Stimulated activated CD4-positive, alpha-beta T cell treated with anti-CD3 and anti-CD28 coated beads, Interleukin-4, amount 100 ng/mL, for 4 hours (primary cell): ENCODE measurements around the gene GABRR3.
A peak's percentile ranks its signal among the peaks of the same experiment; 100 is the strongest.
"Not testable (repeated sequence)": the region's sequence is repeated elsewhere in the genome, so short reads cannot be mapped to it uniquely, and the experiment has no call there.

Experiments used
- DNase-seq, 2 experiments: peaks; one replicate each; pipeline ENCODE4 v3.0.0-alpha.2; 2020

The GABRR3 gene

GRCh38 chr3:98021830-98022560 is 13.1 kb downstream of the GABRR3 start:
- no peak for DNase-seq

- DNase-seq: no peak
Observed at GRCh38 chr3:98020412-98020811, 14.7 kb downstream of the GABRR3 start.

- no peak for DNase-seq
Observed at GRCh38 chr3:98018301-98018700, 16.8 kb downstream of the GABRR3 start.

- no peak for DNase-seq
Observed at GRCh38 chr3:98014268-98014585, 20.9 kb downstream of the GABRR3 start.

GRCh38 chr3:98013411-98014267 is 21.5 kb downstream of the GABRR3 start:
- DNase-seq: no peak

GRCh38 chr3:98012979-98013378 is 22.1 kb downstream of the GABRR3 start:
- no peak for DNase-seq

- DNase-seq: not testable (repeated sequence)
Observed at GRCh38 chr3:98010883-98011449, 24.1 kb downstream of the GABRR3 start.

GRCh38 chr3:98010194-98010882 is 24.8 kb downstream of the GABRR3 start:
- no peak for DNase-seq

GRCh38 chr3:98008855-98009254 is 26.3 kb downstream of the GABRR3 start:
- DNase-seq: no peak

GRCh38 chr3:98005438-98005837 is 29.7 kb downstream of the GABRR3 start:
- DNase-seq: no peak

GRCh38 chr3:98004721-98005120 is 30.4 kb downstream of the GABRR3 start:
- no peak for DNase-seq

- no peak for DNase-seq
Observed at GRCh38 chr3:98003306-98003969, 31.7 kb downstream of the GABRR3 start.

- no peak for DNase-seq
Observed at GRCh38 chr3:98002717-98003116, 32.4 kb downstream of the GABRR3 start.

GRCh38 chr3:97999994-98000393 is 35.1 kb downstream of the GABRR3 start:
- DNase-seq: no peak

GRCh38 chr3:97999103-97999502 is 36.0 kb downstream of the GABRR3 start:
- DNase-seq: no peak

GRCh38 chr3:97996988-97997387 is 38.1 kb downstream of the GABRR3 start:
- DNase-seq: no peak

- no peak for DNase-seq
Observed at GRCh38 chr3:97994328-97994945, 40.7 kb downstream of the GABRR3 start.

GRCh38 chr3:97993526-97993925 is 41.6 kb downstream of the GABRR3 start:
- DNase-seq: no peak

GRCh38 chr3:97992547-97993173 is 42.5 kb downstream of the GABRR3 start:
- no peak for DNase-seq

GRCh38 chr3:97991293-97991682 is 43.8 kb downstream of the GABRR3 start:
- peak in 1 of 2 experiments; percentile 29 for DNase-seq

GRCh38 chr3:97990624-97991292 is 44.4 kb downstream of the GABRR3 start:
- DNase-seq: no peak
